CD4-positive, alpha-beta memory T cell (primary cell): Measurements from ENCODE around the gene AVL9. TPM values are rescaled to one million over a fixed set of nuclear protein-coding genes. Genes with fewer than 3 reads are reported as not detected.
"Not testable (repeated sequence)": the region's sequence is repeated elsewhere in the genome, so short reads cannot be mapped to it uniquely, and the experiment has no call there.

Source experiments
- CTCF ChIA-PET: fragments of 350-600 bp; sonication (Branson Sonifier 250); formaldehyde crosslinking; loops from one replicate; lab custom pipeline; 2021; ENCODE audit warnings: inconsistent platforms; ENCODE audit not compliant: partially characterized antibody; lab: Charles Lee
- POLR2A ChIA-PET: fragments of 350-600 bp; sonication (Branson Sonifier 250); formaldehyde crosslinking; loops from one replicate; lab custom pipeline; 2021; ENCODE audit not compliant: partially characterized antibody; lab: Charles Lee
- DNase-seq, 5 donors: peaks; one replicate each; pipeline versions ENCODE4 v3.0.0 to v3.0.0-alpha.2; 2020 to 2022; ENCODE audit warnings: mixed read lengths in 1 of 5
- H3K27ac ChIP-seq: one replicate; pipeline ENCODE4 v1.7.0; 2013; ENCODE audit warnings: low read depth, low read length
- H3K27me3 ChIP-seq: 2 replicates; pipeline ENCODE4 v1.7.0; 2013; ENCODE audit warnings: mild to moderate bottlenecking, low read length, moderate library complexity; ENCODE audit not compliant: insufficient read depth
- H3K36me3 ChIP-seq: 2 replicates; pipeline ENCODE4 v1.7.0; 2013; ENCODE audit warnings: mild to moderate bottlenecking, low read length, moderate library complexity; ENCODE audit not compliant: insufficient read depth
- H3K4me1 ChIP-seq: 2 replicates; pipeline ENCODE4 v1.7.0; 2013; ENCODE audit warnings: mild to moderate bottlenecking, low read length, moderate library complexity; ENCODE audit not compliant: insufficient read depth
- H3K4me3 ChIP-seq, 2 donors: one replicate each; pipeline ENCODE4 v1.7.0; 2013; ENCODE audit warnings: low read length in 2 of 2, mild to moderate bottlenecking in 1 of 2
- H3K9me3 ChIP-seq, 2 donors: one replicate each; pipeline ENCODE4 v1.7.0; 2013; ENCODE audit warnings: low read length in 2 of 2, control low read depth in 1 of 2; ENCODE audit not compliant: control insufficient read depth in 1 of 2
- H3K27ac Mint-ChIP-seq, 7 donors: one replicate each; pipeline ENCODE4 v1.8.0; 2020 to 2021; ENCODE audit warnings: mixed read lengths in 7 of 7, mild to moderate bottlenecking in 6 of 7, inconsistent platforms in 3 of 7, moderate library complexity in 3 of 7
- H3K27me3 Mint-ChIP-seq, 2 donors: one replicate each; pipeline ENCODE4 v1.8.0; 2020 to 2021; ENCODE audit warnings: mixed read lengths in 2 of 2
- H3K36me3 Mint-ChIP-seq, 2 donors: one replicate each; pipeline ENCODE4 v1.8.0; 2020 to 2021; ENCODE audit warnings: mixed read lengths in 2 of 2, inconsistent platforms in 1 of 2, mild to moderate bottlenecking in 1 of 2
- H3K4me1 Mint-ChIP-seq, 4 donors: one replicate each; pipeline ENCODE4 v1.8.0; 2020 to 2021; ENCODE audit warnings: mixed read lengths in 4 of 4, mild to moderate bottlenecking in 1 of 4
- H3K4me3 Mint-ChIP-seq, 8 donors: one replicate each; pipeline ENCODE4 v1.8.0; 2020 to 2021; ENCODE audit warnings: mixed read lengths in 8 of 8, mild to moderate bottlenecking in 7 of 8, moderate library complexity in 6 of 8, inconsistent platforms in 3 of 8
- H3K9me3 Mint-ChIP-seq, 8 donors: one replicate each; pipeline ENCODE4 v1.8.0; 2020 to 2021; ENCODE audit warnings: mixed read lengths in 8 of 8, mild to moderate bottlenecking in 5 of 8, inconsistent platforms in 3 of 8, moderate library complexity in 1 of 8
- intact Hi-C: fragments of 100-400 bp; cut with micrococcal nuclease; formaldehyde crosslinking; loops from one replicate; pipeline ENCODE4 v1.15.1; 2023
- polyA plus RNA-seq, 2 donors: library from polyadenylated mRNA; unstranded; fragments of 300-500 nt; fragmentation: Illumina TruSeq; gene quantifications; one replicate each; pipeline ENCODE4 v1.2.3, GENCODE V29; 2021
- total RNA-seq, 2 experiments: library from RNA; stranded (reverse); gene quantifications; one replicate each; pipeline ENCODE4 v1.2.3, GENCODE V29; 2021

AVL9 gene
- total and polyA plus RNA-seq, 4 experiments from 2014 or later = 9.0 to 40.6 (median 26.4) TPM

GRCh38 chr7:32618470-32618869, 123.2 kb downstream of the AVL9 start:
- CTCF ChIA-PET = no interaction called here
- intact Hi-C loops = no loop called here
- POLR2A ChIA-PET = no interaction called here
- H3K9me3 Mint-ChIP-seq = no peaks in the 10 kb centered on the region
- peaks cover 0 to 2% (median 0%) of the 10 kb centered on the region in 4 donors for H3K4me1 Mint-ChIP-seq
- H3K36me3 Mint-ChIP-seq = no peaks in the 10 kb centered on the region
- Histone ChIP-seq H3K27ac (no peak overlapping the region), H3K36me3 (no peaks in the 10 kb centered on the region), H3K27me3 (no peaks in the 10 kb centered on the region), H3K4me1 (no peaks in the 10 kb centered on the region), H3K4me3 (no peak overlapping the region), H3K9me3 (no peaks in the 10 kb centered on the region)
- no peak overlapping the region for H3K27ac Mint-ChIP-seq
- no peak for DNase-seq
- no peak overlapping the region for H3K4me3 Mint-ChIP-seq
- peaks cover 3 to 10% of the 10 kb centered on the region in 2 donors for H3K27me3 Mint-ChIP-seq

- POLR2A ChIA-PET = no interaction called here
- H3K27ac ChIP-seq = no peak overlapping the region
- Mint-ChIP-seq H3K27me3 (peaks cover 3 to 10% of the 10 kb centered on the region in 2 donors), H3K36me3 (no peaks in the 10 kb centered on the region), H3K9me3 (no peaks in the 10 kb centered on the region), H3K4me3 (no peak overlapping the region), H3K4me1 (peaks cover 0 to 2% (median 0%) of the 10 kb centered on the region in 4 donors), H3K27ac (no peak overlapping the region)
- H3K4me3 ChIP-seq = no peak overlapping the region
- no peaks in the 10 kb centered on the region for H3K27me3 ChIP-seq
- DNase-seq = no peak
- CTCF ChIA-PET = no interaction called here
- no peaks in the 10 kb centered on the region for H3K9me3 ChIP-seq
- no peaks in the 10 kb centered on the region for H3K36me3 ChIP-seq
- intact Hi-C loops = no loop called here
- H3K4me1 ChIP-seq = no peaks in the 10 kb centered on the region
Observed at GRCh38 chr7:32618987-32619386, 123.7 kb downstream of the AVL9 start.

- H3K27me3 Mint-ChIP-seq = peaks cover 3 to 14% of the 10 kb centered on the region in 2 donors
- H3K9me3 ChIP-seq, DNase-seq, H3K4me1 ChIP-seq, H3K27me3 ChIP-seq, H3K36me3 Mint-ChIP-seq, H3K4me1 Mint-ChIP-seq, CTCF ChIA-PET, POLR2A ChIA-PET, intact Hi-C loops, H3K4me3 Mint-ChIP-seq, H3K27ac ChIP-seq, H3K9me3 Mint-ChIP-seq, H3K4me3 ChIP-seq, H3K27ac Mint-ChIP-seq, H3K36me3 ChIP-seq: not testable (repeated sequence)
Observed at GRCh38 chr7:32619416-32619815, 124.1 kb downstream of the AVL9 start.

- no peaks in the 10 kb centered on the region for H3K4me1 Mint-ChIP-seq
- POLR2A ChIA-PET = no interaction called here
- H3K9me3 Mint-ChIP-seq = no peaks in the 10 kb centered on the region
- H3K36me3 Mint-ChIP-seq = no peaks in the 10 kb centered on the region
- H3K4me1 ChIP-seq = no peaks in the 10 kb centered on the region
- CTCF ChIA-PET = no interaction called here
- no peak overlapping the region for H3K27ac Mint-ChIP-seq
- H3K36me3 ChIP-seq = no peaks in the 10 kb centered on the region
- DNase-seq = no peak
- H3K27ac ChIP-seq = no peak overlapping the region
- intact Hi-C loops = loop anchor here (10.0 kb wide), 1 partner anchor 136 kb away; the partner anchor contains the start of genes AVL9 and LSM5
- H3K4me3 ChIP-seq = no peak overlapping the region
- no peaks in the 10 kb centered on the region for H3K9me3 ChIP-seq
- H3K27me3 Mint-ChIP-seq = peaks cover 1 to 3% of the 10 kb centered on the region in 2 donors
- no peak overlapping the region for H3K4me3 Mint-ChIP-seq
- H3K27me3 ChIP-seq = no peaks in the 10 kb centered on the region
Observed at GRCh38 chr7:32631021-32631420, 135.7 kb downstream of the AVL9 start.

GRCh38 chr7:32631590-32632497, 136.6 kb downstream of the AVL9 start:
- H3K4me3 ChIP-seq, H3K27ac ChIP-seq, H3K9me3 Mint-ChIP-seq, H3K4me1 Mint-ChIP-seq, POLR2A ChIA-PET, H3K27me3 Mint-ChIP-seq, CTCF ChIA-PET, H3K36me3 Mint-ChIP-seq, H3K4me3 Mint-ChIP-seq, H3K9me3 ChIP-seq, H3K27me3 ChIP-seq, H3K4me1 ChIP-seq, H3K36me3 ChIP-seq, DNase-seq: not testable (repeated sequence)
- intact Hi-C loops = loop anchor here (10.0 kb wide), 1 partner anchor 137 kb away; the partner anchor contains the start of genes AVL9 and LSM5
- H3K27ac Mint-ChIP-seq = peak overlapping the region in 1 of 7 donors; percentile 28

- H3K27ac Mint-ChIP-seq, H3K4me1 Mint-ChIP-seq, H3K27me3 Mint-ChIP-seq, H3K27me3 ChIP-seq, H3K9me3 Mint-ChIP-seq, H3K9me3 ChIP-seq, DNase-seq, CTCF ChIA-PET, H3K4me3 Mint-ChIP-seq, H3K4me3 ChIP-seq, H3K27ac ChIP-seq, POLR2A ChIA-PET, H3K36me3 Mint-ChIP-seq, H3K36me3 ChIP-seq, H3K4me1 ChIP-seq: not testable (repeated sequence)
- intact Hi-C loops = loop anchor here (10.0 kb wide), 1 partner anchor 139 kb away; the partner anchor contains the start of genes AVL9 and LSM5
Observed at GRCh38 chr7:32633446-32633845, 138.2 kb downstream of the AVL9 start.

GRCh38 chr7:32634798-32635393, 139.6 kb downstream of the AVL9 start:
- H3K27ac Mint-ChIP-seq, H3K4me3 ChIP-seq, H3K9me3 Mint-ChIP-seq, H3K4me1 Mint-ChIP-seq, CTCF ChIA-PET, H3K4me1 ChIP-seq, POLR2A ChIA-PET, DNase-seq, H3K36me3 Mint-ChIP-seq, H3K27ac ChIP-seq, H3K4me3 Mint-ChIP-seq, H3K27me3 ChIP-seq, H3K27me3 Mint-ChIP-seq, H3K36me3 ChIP-seq, H3K9me3 ChIP-seq: not testable (repeated sequence)
- intact Hi-C loops = loop anchor here (10.0 kb wide), 1 partner anchor 140 kb away; the partner anchor contains the start of genes AVL9 and LSM5
